Ascending aorta (tissue), 2 donors: ENCODE results near the gene GNAQ. TPM values are rescaled to one million over a fixed set of nuclear protein-coding genes. Genes with fewer than 3 reads are reported as not detected.
A peak's percentile ranks its signal among the peaks of the same experiment; 100 is the strongest.

Experiments used
- DNase-seq, 2 donors: peaks; one replicate each; pipeline ENCODE4 v3.0.0-alpha.2; 2019; ENCODE audit warnings: low spot score in 2 of 2
- H3K27ac ChIP-seq, 2 donors: fragments of 200-600 bp; sonication (generic); one replicate each; pipeline ENCODE4 v1.5.1; 2016 to 2017; ENCODE audit warnings: mild to moderate bottlenecking in 1 of 2
- H3K27me3 ChIP-seq: fragments of 200-600 bp; sonication (generic); one replicate; pipeline ENCODE4 v1.5.1; 2017
- H3K36me3 ChIP-seq, 2 donors: fragments of 200-600 bp; sonication (generic); one replicate each; pipeline ENCODE4 v1.5.1; 2016
- H3K4me1 ChIP-seq, 2 donors: fragments of 200-600 bp; sonication (generic); one replicate each; pipeline ENCODE4 v1.5.1; 2016 to 2017; ENCODE audit warnings: mild to moderate bottlenecking in 1 of 2
- H3K4me3 ChIP-seq, 2 donors: fragments of 200-600 bp; sonication (generic); one replicate each; pipeline ENCODE4 v1.5.1; 2016 to 2017; ENCODE audit warnings: mild to moderate bottlenecking in 1 of 2
- H3K9me3 ChIP-seq, 2 donors: fragments of 200-600 bp; sonication (generic); one replicate each; pipeline ENCODE4 v1.5.1; 2016
- intact Hi-C: fragments of 100-400 bp; cut with DNase I; formaldehyde crosslinking; loops from one replicate; pipeline ENCODE4 v1.15.1; 2023
- total RNA-seq: library from RNA; depleted of rRNA; stranded (reverse); fragments of >200 nt; gene quantifications from one replicate; pipeline ENCODE4 v1.1.0, GENCODE V29; 2016
- TF ChIP-seq, protein P1 (sequence below), 3 experiments: fragments of 200-600 bp in 2 of 3; fragments of 450-650 bp in 1 of 3; sonication (generic) in 2 of 3; IDR thresholded peaks; one replicate each; pipeline ENCODE4 v1.5.1; 2016 to 2019; ENCODE audit warnings: antibody characterized with exemption in 3 of 3, mild to moderate bottlenecking in 1 of 3, moderate library complexity in 1 of 3

GNAQ gene
- total RNA-seq, 1 donor from 2014 or later = 29.2 TPM

GRCh38 chr9:77744841-77745430 lies 286.7 kb downstream of the GNAQ start:
- Histone ChIP-seq H3K27ac (no peak overlapping the region), H3K9me3 (no peaks in the 10 kb centered on the region), H3K27me3 (no peaks in the 10 kb centered on the region), H3K4me3 (no peak overlapping the region), H3K4me1 (peaks cover 0 to 4% of the 10 kb centered on the region in 2 donors), H3K36me3 (no peaks in the 10 kb centered on the region)
- intact Hi-C loops = no loop called here
- TF ChIP-seq, protein P1, sequence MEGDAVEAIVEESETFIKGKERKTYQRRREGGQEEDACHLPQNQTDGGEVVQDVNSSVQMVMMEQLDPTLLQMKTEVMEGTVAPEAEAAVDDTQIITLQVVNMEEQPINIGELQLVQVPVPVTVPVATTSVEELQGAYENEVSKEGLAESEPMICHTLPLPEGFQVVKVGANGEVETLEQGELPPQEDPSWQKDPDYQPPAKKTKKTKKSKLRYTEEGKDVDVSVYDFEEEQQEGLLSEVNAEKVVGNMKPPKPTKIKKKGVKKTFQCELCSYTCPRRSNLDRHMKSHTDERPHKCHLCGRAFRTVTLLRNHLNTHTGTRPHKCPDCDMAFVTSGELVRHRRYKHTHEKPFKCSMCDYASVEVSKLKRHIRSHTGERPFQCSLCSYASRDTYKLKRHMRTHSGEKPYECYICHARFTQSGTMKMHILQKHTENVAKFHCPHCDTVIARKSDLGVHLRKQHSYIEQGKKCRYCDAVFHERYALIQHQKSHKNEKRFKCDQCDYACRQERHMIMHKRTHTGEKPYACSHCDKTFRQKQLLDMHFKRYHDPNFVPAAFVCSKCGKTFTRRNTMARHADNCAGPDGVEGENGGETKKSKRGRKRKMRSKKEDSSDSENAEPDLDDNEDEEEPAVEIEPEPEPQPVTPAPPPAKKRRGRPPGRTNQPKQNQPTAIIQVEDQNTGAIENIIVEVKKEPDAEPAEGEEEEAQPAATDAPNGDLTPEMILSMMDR (IDR thresholded peaks at IDR 0.05) = no peak
- DNase-seq = no peak

DNA sequence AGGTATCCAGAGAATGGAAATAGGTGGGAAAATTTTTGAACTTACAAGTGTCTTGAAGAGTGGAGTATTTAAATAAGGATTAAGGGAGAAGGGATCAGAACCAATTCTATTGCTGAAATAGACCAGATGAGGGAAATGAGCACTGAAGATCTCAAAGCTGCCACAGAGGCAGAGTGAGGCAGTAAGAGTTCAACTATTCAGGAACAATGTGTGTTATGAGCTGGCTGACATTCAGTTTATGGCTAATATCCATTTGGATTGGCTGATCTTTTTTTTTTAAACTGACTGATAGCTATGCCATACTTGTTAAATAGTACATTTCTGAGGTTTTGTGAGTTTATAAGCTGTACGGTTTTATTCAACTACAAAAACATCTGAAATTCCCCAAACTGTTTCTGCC lies 288.2 kb downstream of the GNAQ start:
- intact Hi-C loops = no loop called here
- TF ChIP-seq, protein P1 (IDR thresholded peaks at IDR 0.05) = no peak

DNA sequence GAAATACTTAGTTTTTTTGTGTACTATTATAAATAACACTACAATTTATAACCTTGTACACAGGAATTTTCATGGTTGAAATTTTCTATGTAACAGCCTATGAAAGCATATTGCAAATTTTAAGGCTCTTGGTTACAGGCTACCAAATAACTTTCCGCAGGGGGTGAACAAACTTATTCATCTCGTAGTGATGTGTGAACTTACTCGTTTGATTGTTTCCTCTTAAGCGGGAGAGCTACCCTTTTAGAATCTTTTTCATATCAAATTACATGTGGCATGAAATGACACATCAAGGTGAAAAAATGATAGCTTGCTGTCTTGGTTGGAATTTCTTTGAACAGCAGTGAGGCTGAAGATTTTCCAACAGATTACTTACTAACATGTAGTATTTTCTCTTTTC lies 292.7 kb downstream of the GNAQ start:
- H3K4me3 ChIP-seq = no peak overlapping the region

More for the DNA sequence above, 288.2 kb downstream of the GNAQ start:
- H3K4me1 ChIP-seq = peaks cover 0 to 4% of the 10 kb centered on the region in 2 donors
- no peak overlapping the region for H3K27ac ChIP-seq
- H3K9me3 ChIP-seq = no peaks in the 10 kb centered on the region
- no peaks in the 10 kb centered on the region for H3K36me3 ChIP-seq
- no peak for DNase-seq
- no peak overlapping the region for H3K4me3 ChIP-seq
- no peaks in the 10 kb centered on the region for H3K27me3 ChIP-seq

DNA sequence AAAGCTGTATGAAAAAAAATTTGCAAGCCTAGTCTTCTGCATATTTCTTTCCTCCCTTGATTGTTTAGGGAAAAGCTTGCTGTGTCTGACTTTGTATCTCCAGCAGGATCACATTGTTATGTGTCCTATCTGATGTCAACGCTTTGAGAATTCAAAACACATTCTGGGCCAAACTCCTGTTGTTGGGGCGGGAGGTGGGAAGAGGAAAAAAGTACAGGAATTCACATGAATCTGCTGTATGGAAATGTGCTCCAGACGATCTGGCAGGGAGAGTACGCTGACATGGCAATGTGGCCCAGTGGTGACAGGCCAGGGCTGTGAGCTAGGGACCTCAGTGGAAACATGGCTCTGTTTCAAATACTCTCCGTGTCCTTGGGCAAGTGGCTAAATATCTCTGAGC lies 296.1 kb downstream of the GNAQ start:
- intact Hi-C loops = loop anchor here (10.0 kb wide), 1 partner anchor 561 kb away; the partner anchor contains the start of gene VPS13A
- no peak overlapping the region for H3K27ac ChIP-seq
- H3K27me3 ChIP-seq = no peaks in the 10 kb centered on the region

More for the DNA sequence above, 292.7 kb downstream of the GNAQ start:
- H3K4me1 ChIP-seq = peaks cover 0 to 9% of the 10 kb centered on the region in 2 donors
- H3K9me3 ChIP-seq = no peaks in the 10 kb centered on the region
- no peaks in the 10 kb centered on the region for H3K36me3 ChIP-seq
- TF ChIP-seq, protein P1 (IDR thresholded peaks at IDR 0.05) = no peak
- DNase-seq = no peak
- no peaks in the 10 kb centered on the region for H3K27me3 ChIP-seq
- H3K27ac ChIP-seq = no peak overlapping the region
- intact Hi-C loops = loop anchor here (10.0 kb wide), 1 partner anchor 564 kb away; the partner anchor contains the start of gene VPS13A

GRCh38 chr9:77731930-77732329 lies 299.7 kb downstream of the GNAQ start:
- intact Hi-C loops = loop anchor here (10.0 kb wide), 1 partner anchor 557 kb away; the partner anchor contains the start of gene VPS13A
- H3K4me1 ChIP-seq = peaks cover 0 to 6% of the 10 kb centered on the region in 2 donors
- DNase-seq = no peak
- no peaks in the 10 kb centered on the region for H3K9me3 ChIP-seq
- H3K36me3 ChIP-seq = peaks cover 13 to 16% of the 10 kb centered on the region in 2 donors
- H3K27me3 ChIP-seq = no peaks in the 10 kb centered on the region
- TF ChIP-seq, protein P1 (IDR thresholded peaks at IDR 0.05) = no peak
- H3K4me3 ChIP-seq = no peak overlapping the region
- peak overlapping the region in 1 of 2 donors; percentile 13 for H3K27ac ChIP-seq

More for the DNA sequence above, 296.1 kb downstream of the GNAQ start:
- no peaks in the 10 kb centered on the region for H3K36me3 ChIP-seq
- TF ChIP-seq, protein P1 (IDR thresholded peaks at IDR 0.05) = no peak
- no peak overlapping the region for H3K4me3 ChIP-seq
- H3K9me3 ChIP-seq = no peaks in the 10 kb centered on the region
- H3K4me1 ChIP-seq = peaks cover 0 to 6% of the 10 kb centered on the region in 2 donors
- no peak for DNase-seq
